Fibroblast of mammary gland (primary cell): ENCODE results near the gene SRGAP2C.
"Not testable (repeated sequence)": the region's sequence is repeated elsewhere in the genome, so short reads cannot be mapped to it uniquely, and the experiment has no call there.

Source experiments
- DNase-seq: peaks from one replicate; pipeline ENCODE4 v3.0.0-alpha.2; 2010; ENCODE audit warnings: low read depth
- H3K4me3 ChIP-seq: 2 replicates; pipeline ENCODE4 v1.5.1; 2011; ENCODE audit warnings: low read depth, mild to moderate bottlenecking, low read length, moderate library complexity; ENCODE audit not compliant: control insufficient read depth

SRGAP2C gene

DNA sequence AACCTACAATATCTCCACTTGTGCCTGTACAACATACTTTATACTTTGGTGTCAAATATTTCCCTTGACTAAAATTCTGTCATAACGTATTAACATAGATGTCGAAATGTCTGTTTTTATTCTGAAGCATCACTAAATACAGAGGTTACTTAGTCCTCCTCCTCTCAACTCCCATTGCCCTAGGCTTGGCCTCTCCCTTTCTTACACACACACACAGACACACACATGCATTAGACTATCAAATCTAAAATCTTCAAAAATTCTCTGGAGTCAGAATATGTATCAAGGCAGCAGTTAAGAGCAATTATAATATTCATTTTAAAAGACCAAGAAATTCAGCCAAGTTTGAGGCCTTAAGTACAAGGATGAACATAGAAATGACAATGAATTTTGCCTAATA is 8.1 kb upstream of the SRGAP2C start:
- not testable (repeated sequence) for DNase-seq, H3K4me3 ChIP-seq

DNA sequence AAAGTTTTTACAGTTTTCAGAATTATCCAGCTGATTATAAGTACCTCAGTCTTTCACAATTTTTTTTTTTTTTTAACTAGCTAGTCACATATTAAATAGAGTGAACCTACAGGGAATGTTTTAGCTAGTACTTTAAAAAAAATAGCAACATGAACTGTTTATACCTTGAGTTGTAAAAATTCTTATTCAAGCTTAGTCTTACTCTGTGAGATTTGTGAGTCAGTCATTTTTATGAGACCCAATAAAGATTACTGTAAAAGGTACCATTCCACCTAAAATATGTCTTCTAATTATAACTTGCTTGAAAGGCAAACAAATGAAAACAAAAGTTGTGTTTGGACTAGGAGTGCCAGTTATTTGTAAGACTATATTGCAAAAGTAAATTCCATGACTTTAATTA is 6.6 kb upstream of the SRGAP2C start:
- DNase-seq, H3K4me3 ChIP-seq: not testable (repeated sequence)

DNA sequence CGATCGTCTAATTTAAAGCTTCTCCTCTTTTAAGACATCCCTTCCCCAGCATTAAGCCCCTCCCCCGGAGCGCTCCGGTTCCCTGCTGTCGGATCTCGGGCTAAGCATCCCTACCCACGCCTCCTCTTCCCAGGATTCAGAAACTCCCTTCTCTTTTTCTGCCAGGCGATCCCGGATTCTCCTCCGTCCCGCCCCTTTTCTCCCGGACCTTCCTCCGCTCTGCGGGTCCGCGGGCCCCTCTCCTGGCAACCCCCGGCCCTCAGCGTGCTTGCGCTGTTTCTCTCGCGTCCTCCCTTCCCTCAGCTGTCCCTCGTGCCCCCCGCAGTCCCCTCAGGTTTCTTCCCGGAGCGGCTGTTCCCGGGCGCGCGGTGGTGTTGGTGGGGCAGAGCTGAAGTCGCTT is 908 bp upstream of the SRGAP2C start:
- DNase-seq, result peak; percentile 9
- H3K4me3 ChIP-seq, result peak overlapping the region; percentile 42

DNA sequence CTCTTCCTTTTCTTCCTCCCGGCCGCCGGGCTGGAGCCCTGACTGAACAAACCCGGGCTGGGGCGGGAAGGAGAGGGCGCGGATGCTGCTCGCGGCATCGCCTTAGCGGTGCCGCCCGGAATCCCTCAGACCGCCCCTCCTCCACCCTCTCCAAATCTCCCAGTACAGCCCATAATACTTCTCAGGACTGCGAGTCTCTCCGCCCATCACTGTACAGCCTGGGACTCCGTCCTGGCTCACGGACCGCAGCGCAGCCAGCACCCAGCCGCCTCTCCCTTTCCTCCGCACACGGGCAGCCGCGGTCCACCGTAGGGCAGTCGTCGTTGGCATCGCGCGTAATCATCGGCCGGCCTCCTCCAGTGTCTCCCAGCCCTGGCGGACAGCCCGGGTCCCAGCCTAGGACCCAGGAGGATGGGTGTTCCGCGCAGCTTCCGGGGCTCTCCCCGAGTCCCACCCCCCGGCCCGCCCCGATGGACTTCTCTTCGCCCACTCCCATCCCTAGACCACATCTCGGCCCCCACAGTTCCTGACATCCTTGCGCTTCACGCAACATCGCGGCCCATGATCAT is 449 bp downstream of the SRGAP2C start:
- not testable (repeated sequence) for H3K4me3 ChIP-seq, DNase-seq

DNA sequence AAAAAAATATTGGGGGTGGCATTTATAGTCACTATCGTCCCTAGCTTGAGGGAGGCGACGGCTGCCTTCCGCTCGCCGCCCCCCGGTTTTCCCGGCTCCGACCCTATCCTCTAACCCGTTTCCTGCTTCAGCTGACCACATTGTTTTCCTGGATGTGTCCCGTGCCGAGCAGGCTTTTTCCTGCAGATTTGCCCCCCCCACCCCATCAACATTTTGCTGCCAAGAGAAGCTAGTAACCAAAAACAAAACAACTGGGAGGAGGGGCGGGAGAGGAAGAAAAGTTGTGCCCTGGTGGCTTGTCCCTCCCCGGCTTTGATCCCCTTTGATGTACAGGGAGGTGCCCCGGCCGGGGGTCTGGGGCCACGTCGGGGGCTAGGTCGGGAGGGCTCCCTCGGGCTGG is 1.4 kb downstream of the SRGAP2C start:
- not testable (repeated sequence) for DNase-seq, H3K4me3 ChIP-seq

DNA sequence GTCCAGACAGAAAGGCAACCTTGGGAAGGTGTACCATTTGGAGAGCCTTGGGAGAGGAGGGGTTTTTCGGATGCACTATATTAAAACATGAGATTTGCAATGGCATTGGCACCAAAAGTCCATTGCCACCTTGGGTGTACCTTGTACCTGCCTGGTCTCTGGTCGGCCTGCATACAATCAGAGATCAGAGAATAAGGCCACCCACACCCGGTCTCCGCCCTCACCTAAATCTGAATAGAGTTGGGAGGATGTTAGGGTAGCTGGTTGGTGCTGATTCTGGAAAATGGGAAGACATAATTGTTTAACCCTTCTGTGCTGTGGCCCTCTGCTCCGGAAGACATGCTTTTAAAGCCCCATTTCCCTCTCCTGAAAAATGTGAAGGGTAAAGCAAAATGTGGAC is 3.1 kb downstream of the SRGAP2C start:
- not testable (repeated sequence) for DNase-seq
- H3K4me3 ChIP-seq, result peak overlapping the region; percentile 2

DNA sequence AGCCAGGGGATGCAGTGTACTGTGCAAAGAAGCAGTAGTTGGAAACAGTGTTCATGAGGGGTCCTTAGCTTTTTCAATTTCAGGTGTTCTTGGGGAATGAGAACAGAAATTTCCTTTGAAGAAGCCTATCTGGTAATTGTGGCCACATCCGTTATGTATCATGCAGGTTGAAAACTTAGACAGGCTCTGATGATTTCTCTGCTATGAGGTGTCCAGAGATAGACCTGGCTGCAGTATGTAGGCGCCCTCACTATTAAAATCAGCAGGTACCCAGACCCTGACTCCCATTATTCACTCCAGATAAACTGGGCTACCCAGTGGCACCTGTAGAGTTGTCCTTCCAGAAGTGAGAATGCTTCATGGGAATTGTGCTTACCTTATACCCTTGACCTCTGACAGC is 7.7 kb downstream of the SRGAP2C start:
- DNase-seq, H3K4me3 ChIP-seq: not testable (repeated sequence)

DNA sequence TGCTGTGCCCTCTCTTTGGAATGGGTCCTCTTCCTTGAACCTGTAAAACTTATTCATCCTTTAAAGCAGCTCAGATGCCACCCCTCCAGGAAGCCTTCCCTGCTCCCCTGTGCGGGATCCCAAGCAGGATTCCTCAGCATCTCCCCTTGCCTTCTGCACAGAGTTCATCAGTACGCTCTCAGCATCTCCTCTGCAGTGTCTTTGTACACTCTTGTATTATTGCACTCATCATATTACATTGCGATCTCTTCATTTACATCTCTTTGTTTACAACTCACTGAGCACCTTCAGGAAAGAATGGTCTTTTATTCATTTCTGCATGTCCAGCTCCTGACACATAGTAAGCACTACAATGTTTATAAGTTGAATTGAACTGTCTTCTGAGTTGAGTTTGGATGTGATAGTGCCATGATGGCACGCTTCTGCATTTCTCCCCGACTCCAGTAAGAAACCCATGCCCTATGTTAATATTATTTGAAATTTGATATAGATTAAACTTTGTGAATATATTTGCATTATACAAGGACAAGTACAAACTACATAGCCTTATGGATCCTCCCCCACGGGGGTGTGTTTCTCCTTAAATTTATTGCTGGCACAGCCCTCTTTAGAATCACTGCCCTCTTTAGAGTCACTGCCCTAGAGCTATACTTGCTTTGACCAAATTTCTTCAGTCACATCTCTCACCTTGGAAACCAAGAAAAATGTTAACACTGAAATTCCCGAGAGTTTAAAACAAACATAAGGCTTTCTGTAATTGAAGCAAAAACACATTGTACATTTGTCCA is 12.5 kb downstream of the SRGAP2C start:
- not testable (repeated sequence) for DNase-seq, H3K4me3 ChIP-seq

DNA sequence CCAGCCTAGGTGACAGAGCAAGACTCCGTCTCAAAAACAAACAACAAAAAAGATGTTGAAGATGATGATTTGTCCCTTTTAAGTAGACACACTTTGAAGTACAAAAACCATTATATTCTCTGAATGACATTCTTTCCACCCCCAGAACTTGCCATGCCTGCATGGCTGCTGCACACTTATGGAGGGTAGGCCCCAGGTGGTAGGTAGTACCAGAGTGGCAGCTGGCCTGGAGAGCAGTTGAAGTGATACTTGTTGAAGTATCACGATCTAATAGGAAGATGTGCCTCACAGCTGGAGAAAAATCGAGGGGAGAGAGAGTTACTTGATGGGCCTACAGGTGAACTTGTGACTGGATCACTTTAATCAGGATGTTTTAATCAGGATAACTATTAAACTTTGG is 15.0 kb downstream of the SRGAP2C start:
- H3K4me3 ChIP-seq, DNase-seq: not testable (repeated sequence)

DNA sequence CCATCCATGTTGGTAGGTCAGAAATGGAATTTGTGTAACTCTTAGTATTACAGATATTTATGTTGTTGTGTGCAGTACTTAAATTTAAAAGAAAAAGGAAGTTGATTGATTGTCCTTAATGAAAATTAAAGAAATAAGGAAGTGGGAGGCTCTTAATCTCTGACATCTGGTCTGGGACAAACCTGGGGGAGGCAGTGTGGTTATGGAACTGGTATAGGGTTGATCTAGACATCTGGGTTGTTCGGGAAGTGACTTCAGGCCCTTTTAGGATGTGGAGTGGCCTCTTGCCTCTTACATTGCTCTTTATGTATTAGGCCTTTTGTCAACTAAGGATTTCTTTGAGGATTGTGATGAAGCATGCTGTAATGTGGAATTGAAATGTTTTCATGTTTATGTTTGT is 15.5 kb downstream of the SRGAP2C start:
- H3K4me3 ChIP-seq, DNase-seq: not testable (repeated sequence)

DNA sequence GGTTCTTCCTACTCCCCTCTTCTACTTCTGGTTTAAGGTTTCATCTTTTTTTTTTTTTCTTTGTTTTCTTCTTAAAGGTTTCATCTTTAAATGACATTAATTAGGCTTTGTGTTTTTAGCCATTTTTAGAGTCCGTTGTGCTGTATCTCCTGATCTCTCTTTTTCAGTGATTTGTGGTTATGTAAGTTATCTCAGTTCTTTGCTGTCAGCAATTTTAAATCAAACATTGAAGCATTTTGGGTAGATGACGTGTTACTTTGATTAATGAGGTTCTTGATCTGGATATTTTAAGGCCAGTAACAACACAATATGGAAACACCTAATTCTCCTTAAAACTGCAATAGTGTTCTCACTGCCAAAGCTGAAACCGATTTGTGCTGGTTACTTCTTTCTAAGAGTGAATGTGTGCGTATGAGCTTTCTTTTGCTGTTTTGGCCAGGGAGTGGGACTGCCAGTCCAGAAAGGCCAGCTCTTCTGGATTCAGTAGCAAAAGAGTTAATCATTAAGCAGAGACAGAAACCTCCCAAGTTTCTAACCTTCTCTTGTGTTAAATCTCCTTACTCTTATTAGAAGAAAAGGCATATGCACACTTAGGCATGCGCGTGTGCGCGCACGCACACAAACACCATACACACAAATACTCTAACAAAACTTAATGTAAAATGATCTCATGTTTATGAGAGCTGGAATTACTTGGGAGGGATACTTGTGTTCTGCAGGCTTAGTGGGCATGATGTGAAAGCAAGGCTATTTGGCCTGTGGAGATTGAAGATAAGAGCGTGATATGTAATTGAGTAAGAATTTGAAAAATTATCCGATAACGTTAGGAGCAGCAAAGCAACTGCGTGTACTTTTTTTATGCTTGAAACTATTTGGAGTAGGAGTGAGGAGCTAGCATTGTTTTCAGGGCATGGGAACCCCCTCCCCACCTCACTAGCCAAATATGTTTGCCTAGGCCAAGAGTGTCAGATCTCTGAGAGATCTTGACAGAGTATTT is 16.5 kb downstream of the SRGAP2C start:
- not testable (repeated sequence) for H3K4me3 ChIP-seq, DNase-seq

DNA sequence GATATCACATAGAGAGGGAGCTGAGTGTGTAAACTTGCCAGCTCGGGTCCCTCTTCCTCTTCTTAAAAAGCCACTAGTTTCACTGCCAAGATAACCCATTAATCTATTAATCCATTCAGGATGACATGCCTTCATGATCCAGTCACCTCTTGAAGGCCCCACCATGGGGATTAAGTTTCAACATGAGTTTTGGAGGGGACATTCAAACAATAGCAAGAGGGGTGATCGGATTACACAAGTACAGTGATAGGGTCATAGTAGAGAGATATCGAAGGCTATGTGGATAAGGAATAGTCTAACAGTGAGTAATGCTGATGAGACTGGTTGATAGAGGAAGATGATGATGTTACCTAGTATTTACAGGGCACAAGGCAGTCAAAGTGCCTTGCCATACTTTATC is 18.2 kb downstream of the SRGAP2C start:
- DNase-seq, H3K4me3 ChIP-seq: not testable (repeated sequence)

DNA sequence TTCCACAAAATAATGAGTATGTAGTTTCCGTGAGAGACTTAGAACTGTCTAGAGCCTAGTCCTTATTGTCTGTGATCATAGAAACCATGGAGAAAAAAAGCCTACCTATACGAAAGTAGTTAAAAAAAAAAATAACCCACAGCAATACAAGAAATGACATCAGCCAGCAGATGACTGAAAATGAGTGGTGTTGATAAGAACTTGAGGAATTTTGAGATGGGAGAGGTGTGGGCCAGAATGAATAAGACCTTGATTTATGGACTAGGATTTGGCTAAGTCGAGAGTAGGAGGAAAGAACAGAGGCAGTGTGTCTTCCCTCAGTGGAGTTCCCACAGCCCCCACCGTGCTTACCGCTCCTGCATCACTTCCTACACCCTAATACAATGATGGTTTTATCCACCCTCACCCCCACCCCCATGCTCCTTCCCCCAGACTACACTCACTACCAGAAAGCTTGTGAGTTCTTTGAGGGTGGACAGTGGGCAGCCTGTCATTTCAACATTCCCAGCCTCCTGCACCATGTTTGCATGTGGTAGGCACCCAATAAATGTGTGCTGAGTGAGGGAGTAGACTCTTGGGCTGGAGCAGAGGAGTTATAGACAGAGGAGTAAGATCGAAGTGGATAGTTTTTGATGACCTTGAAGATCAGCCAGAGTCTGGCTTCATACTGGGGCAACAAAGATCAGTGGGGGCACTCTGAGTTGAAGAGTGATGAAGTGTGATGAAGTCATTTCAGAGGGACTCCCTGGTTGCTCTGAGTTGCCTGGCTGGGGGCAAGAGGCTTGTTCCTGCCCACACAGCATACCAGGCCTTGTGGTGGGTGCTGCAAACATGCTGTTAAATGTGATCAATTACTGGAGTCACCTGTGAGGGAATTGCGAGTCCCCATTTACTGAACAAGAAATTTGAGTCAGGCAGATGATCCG is 21.3 kb downstream of the SRGAP2C start:
- peak; percentile 4 for DNase-seq
- not testable (repeated sequence) for H3K4me3 ChIP-seq

DNA sequence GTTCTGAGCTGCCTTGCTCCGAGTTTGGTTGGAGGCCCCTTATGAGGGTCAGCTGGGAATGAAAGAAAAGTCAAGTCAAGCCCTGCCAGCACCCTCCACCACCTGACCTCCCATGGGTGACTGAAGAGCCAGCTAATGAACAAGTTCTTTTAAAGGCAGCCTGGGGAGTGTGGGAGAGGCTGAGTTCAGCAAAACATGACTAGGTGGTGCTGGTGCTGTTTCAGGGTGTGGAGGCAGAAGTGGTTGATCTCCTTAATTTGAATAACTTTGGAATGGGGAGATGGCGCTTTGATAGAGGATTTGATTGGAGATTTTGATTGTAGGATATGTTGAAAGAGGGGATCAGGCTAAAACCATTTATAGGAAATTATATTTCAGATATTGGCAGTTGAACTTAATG is 22.6 kb downstream of the SRGAP2C start:
- not testable (repeated sequence) for H3K4me3 ChIP-seq, DNase-seq

DNA sequence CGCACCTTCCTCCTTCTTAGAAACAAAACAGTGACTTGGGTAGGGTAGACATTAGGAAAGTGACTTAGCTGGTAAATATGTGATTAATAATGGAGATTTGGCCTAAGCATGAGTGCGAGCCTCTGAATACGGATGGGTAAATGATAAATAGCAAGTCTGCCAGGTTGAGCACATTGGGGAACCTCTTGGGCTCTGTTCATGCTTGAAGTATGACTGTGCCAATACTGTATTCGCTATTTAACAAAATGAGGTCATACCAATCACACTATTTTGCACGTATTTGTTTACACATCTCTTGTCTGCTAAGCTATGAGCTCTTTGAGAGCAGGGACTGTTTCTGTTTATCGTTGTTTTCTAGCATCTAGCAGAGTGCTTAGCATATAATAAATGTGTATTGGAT is 23.6 kb downstream of the SRGAP2C start:
- DNase-seq, H3K4me3 ChIP-seq: not testable (repeated sequence)

DNA sequence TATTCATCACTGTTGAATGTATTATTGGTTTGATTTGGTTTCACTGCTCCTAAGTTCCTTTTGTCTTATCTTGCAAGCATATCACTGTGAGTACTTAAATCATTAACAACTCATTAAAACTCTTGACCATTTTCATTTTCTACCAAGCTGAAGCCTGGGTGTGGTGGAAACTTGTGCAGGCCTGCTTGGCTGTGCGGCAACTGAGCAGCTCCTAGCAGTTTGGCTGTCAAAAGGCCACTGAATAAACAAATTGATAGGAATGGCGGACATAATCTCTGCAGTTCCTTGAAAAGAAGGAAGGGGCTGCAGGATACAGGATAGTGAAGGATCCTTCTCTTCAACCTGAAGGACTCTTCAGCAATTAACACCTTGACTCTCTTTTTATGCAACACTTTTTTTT is 26.0 kb downstream of the SRGAP2C start:
- H3K4me3 ChIP-seq, DNase-seq: not testable (repeated sequence)

DNA sequence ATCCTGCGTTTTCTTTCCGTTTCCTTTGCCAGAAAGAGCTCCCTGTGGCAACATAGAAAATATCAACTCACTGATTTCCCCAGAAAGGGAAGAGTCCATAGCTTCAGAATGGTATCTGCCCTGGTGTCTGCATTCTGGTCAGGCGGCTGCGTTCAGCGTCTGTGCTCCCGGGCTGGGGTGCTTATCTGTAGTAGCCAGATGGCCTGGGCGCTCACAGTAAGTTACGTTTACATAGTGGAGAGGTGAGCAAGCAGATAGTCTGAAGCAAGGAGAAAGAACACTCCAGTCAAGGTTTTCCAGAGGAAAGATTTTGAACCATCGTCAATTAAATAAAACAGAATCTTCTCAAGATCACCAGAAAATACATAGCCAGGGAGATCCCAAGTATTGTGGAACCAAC is 28.7 kb downstream of the SRGAP2C start:
- not testable (repeated sequence) for H3K4me3 ChIP-seq, DNase-seq

DNA sequence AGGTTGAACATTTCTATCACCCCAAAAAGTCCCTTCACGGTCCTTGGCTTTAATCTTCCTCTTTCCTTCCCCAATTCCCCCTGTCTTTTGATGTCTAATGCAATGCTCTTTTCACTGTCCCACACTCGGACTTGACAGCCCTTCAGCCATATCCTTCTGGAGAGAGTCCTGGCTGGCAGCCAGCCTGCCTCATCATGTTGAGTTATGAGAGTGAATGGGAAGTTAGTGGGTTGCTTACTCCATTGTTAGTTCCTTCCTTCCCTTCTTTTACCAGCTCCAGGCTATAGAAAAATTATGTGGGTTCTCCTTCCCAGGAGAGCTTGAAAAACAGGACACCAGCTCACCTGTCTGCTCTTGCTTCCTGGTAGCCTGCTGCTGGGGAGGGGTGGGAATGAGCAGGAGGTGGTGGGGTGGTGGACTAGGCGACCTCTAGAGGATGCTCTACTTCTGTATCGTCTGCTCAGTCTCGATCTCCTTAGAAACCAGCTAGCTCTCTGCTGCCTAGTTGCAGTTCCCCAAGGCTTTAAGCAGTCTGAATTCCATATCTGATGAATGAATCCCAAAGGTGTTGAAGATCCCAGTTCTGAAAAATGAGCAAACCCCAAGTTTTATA is 29.9 kb downstream of the SRGAP2C start:
- DNase-seq, H3K4me3 ChIP-seq: not testable (repeated sequence)
